Glomerular visceral epithelial cell (primary cell): ENCODE measurements around the gene TMEM238.
A peak's percentile ranks its signal among the peaks of the same experiment; 100 is the strongest.
"Not testable (repeated sequence)": the region's sequence is repeated elsewhere in the genome, so short reads cannot be mapped to it uniquely, and the experiment has no call there.

Source experiments
- DNase-seq: peaks from one replicate; pipeline ENCODE4 v3.0.0-alpha.2; 2016; ENCODE audit errors: extremely low spot score

TMEM238 gene

GRCh38 chr19:55401390-55401789, 17.3 kb upstream of the TMEM238 start:
- DNase-seq: not testable (repeated sequence)

GRCh38 chr19:55400281-55401087, 16.4 kb upstream of the TMEM238 start:
- no peak for DNase-seq

- no peak for DNase-seq
Observed at GRCh38 chr19:55398200-55398925, 14.3 kb upstream of the TMEM238 start.

- no peak for DNase-seq
Observed at GRCh38 chr19:55392820-55393761, 9.0 kb upstream of the TMEM238 start.

GRCh38 chr19:55391702-55392615, 7.9 kb upstream of the TMEM238 start:
- no peak for DNase-seq

- DNase-seq: no peak
Observed at GRCh38 chr19:55391191-55391670, 7.1 kb upstream of the TMEM238 start.

- no peak for DNase-seq
Observed at GRCh38 chr19:55390461-55390880, 6.4 kb upstream of the TMEM238 start.

- DNase-seq: no peak
Observed at GRCh38 chr19:55389386-55390317, 5.6 kb upstream of the TMEM238 start.

GRCh38 chr19:55387736-55388497, 3.8 kb upstream of the TMEM238 start:
- no peak for DNase-seq

- no peak for DNase-seq
Observed at GRCh38 chr19:55386493-55386971, 2.4 kb upstream of the TMEM238 start.

GRCh38 chr19:55385724-55386492, 1.8 kb upstream of the TMEM238 start, which contains the start of gene RPL28:
RPL28 (plus strand) TSS chr19:55385932; CDS start chr19:55386358, 426 bp downstream.
- peak; percentile 99 for DNase-seq

- peak; percentile 96 for DNase-seq
Observed at GRCh38 chr19:55384920-55385723, 1.0 kb upstream of the TMEM238 start.

- peak; percentile 75 for DNase-seq
Observed at GRCh38 chr19:55383279-55384130, 587 bp downstream of the TMEM238 start.

GRCh38 chr19:55382522-55383054, 1.5 kb downstream of the TMEM238 start:
- DNase-seq: no peak

GRCh38 chr19:55382013-55382412, 2.1 kb downstream of the TMEM238 start:
- DNase-seq: no peak

- DNase-seq: no peak
Observed at GRCh38 chr19:55379174-55379573, 4.9 kb downstream of the TMEM238 start.
